MM.1S (cell line): ENCODE results near the gene RPS19BP1.

ENCODE experiments used
- DNase-seq: peaks from one replicate; pipeline ENCODE4 v3.0.0-alpha.2; 2015
- H2AFZ ChIP-seq: fragments of 300-600 bp; sonication (generic); 2 replicates; pipeline ENCODE4 v1.6.0; 2016; ENCODE audit warnings: antibody characterized with exemption, low read length
- H3F3A ChIP-seq: fragments of 300-600 bp; sonication (generic); 2 replicates; pipeline ENCODE4 v1.6.1; 2016; ENCODE audit warnings: mild to moderate bottlenecking, antibody characterized with exemption, low read length, moderate library complexity, mixed read lengths; ENCODE audit not compliant: insufficient read depth
- H3K27ac ChIP-seq: fragments of 300-600 bp; sonication (generic); 2 replicates; pipeline ENCODE4 v1.5.1; 2016; ENCODE audit warnings: mild to moderate bottlenecking, low read length
- H3K27me3 ChIP-seq: fragments of 300-600 bp; sonication (generic); replicated peaks from 2 replicates; pipeline ENCODE4 v1.6.0; 2016; ENCODE audit warnings: low read length; ENCODE audit not compliant: insufficient read depth
- H3K36me3 ChIP-seq: fragments of 300-600 bp; sonication (generic); replicated peaks from 2 replicates; pipeline ENCODE4 v1.6.1; 2016; ENCODE audit warnings: mild to moderate bottlenecking, low read length, mixed read lengths; ENCODE audit not compliant: insufficient read depth
- H3K4me1 ChIP-seq: fragments of 300-600 bp; sonication (generic); 2 replicates; pipeline ENCODE4 v1.6.1; 2016; ENCODE audit warnings: low read length, mixed read lengths
- H3K4me2 ChIP-seq: fragments of 300-600 bp; sonication (generic); 2 replicates; pipeline ENCODE4 v1.6.0; 2016; ENCODE audit warnings: low read depth, low read length
- H3K4me3 ChIP-seq: fragments of 300-600 bp; sonication (generic); 2 replicates; pipeline ENCODE4 v1.5.1; 2016; ENCODE audit warnings: low read length, mixed read lengths
- H3K79me2 ChIP-seq: fragments of 300-600 bp; sonication (generic); 2 replicates; pipeline ENCODE4 v1.6.1; 2016; ENCODE audit warnings: mixed run types, low read length, mixed read lengths
- H3K9ac ChIP-seq: fragments of 300-600 bp; sonication (generic); 2 replicates; pipeline ENCODE4 v1.6.1; 2016; ENCODE audit warnings: low read length, mixed read lengths
- H3K9me2 ChIP-seq: fragments of 300-600 bp; sonication (generic); replicated peaks from 2 replicates; pipeline ENCODE4 v1.6.1; 2016; ENCODE audit warnings: mild to moderate bottlenecking, low read length, mixed read lengths; ENCODE audit not compliant: insufficient read depth
- H3K9me3 ChIP-seq: fragments of 300-600 bp; sonication (generic); replicated peaks from 2 replicates; pipeline ENCODE4 v1.6.1; 2016; ENCODE audit warnings: mild to moderate bottlenecking, low read length, mixed read lengths; ENCODE audit not compliant: insufficient read depth
- H4K20me1 ChIP-seq: fragments of 300-600 bp; sonication (generic); 2 replicates; pipeline ENCODE4 v1.6.1; 2016; ENCODE audit warnings: mild to moderate bottlenecking, low read length, moderate library complexity, mixed read lengths; ENCODE audit not compliant: insufficient read depth
- CTCF ChIP-seq: fragments of 300-600 bp; sonication (generic); IDR thresholded peaks from 2 replicates; pipeline ENCODE4 v1.5.1; 2016; ENCODE audit warnings: antibody characterized with exemption, low read length, mixed read lengths
- EZH2 ChIP-seq: fragments of 300-600 bp; sonication (generic); optimal IDR thresholded peaks from 2 replicates; pipeline ENCODE3; 2017; ENCODE audit warnings: low read depth, mild to moderate bottlenecking, antibody characterized with exemption, low read length, mixed read lengths
- EZH2phosphoT487 ChIP-seq: fragments of 300-600 bp; sonication (generic); IDR thresholded peaks from 2 replicates; pipeline ENCODE4 v1.6.1; 2018; ENCODE audit warnings: antibody characterized with exemption, low read length

The RPS19BP1 gene

GRCh38 chr22:39574779-39575551 is 42.4 kb upstream of the RPS19BP1 start:
- Histone ChIP-seq H3K27me3 (peaks cover 65% of the 10 kb centered on the region), H2AFZ (no peak overlapping the region), H3K9ac (no peak overlapping the region), H3K36me3 (no peaks in the 10 kb centered on the region), H3K9me2 (no peaks in the 10 kb centered on the region), H3F3A (no peaks in the 10 kb centered on the region), H3K4me3 (no peak overlapping the region), H3K4me1 (no peaks in the 10 kb centered on the region), H3K4me2 (no peak overlapping the region), H3K9me3 (no peaks in the 10 kb centered on the region), H3K79me2 (no peaks in the 10 kb centered on the region), H3K27ac (no peak overlapping the region), H4K20me1 (no peaks in the 10 kb centered on the region)
- TF ChIP-seq EZH2phosphoT487 (no peak), CTCF (no peak), EZH2 (no peak)
- DNase-seq = no peak

- H3K36me3 ChIP-seq = no peaks in the 10 kb centered on the region
- H3K27ac ChIP-seq = no peak overlapping the region
- DNase-seq = no peak
- no peaks in the 10 kb centered on the region for H3K9me2 ChIP-seq
- TF ChIP-seq EZH2phosphoT487 (no peak), CTCF (no peak), EZH2 (no peak)
- no peak overlapping the region for H3K4me3 ChIP-seq
- no peaks in the 10 kb centered on the region for H3K79me2 ChIP-seq
- no peak overlapping the region for H3K9ac ChIP-seq
- H3K4me2 ChIP-seq = no peak overlapping the region
- no peak overlapping the region for H2AFZ ChIP-seq
- no peaks in the 10 kb centered on the region for H3K9me3 ChIP-seq
- H3K4me1 ChIP-seq = peaks cover 13% of the 10 kb centered on the region
- peaks cover 31% of the 10 kb centered on the region for H3K27me3 ChIP-seq
- no peaks in the 10 kb centered on the region for H4K20me1 ChIP-seq
- H3F3A ChIP-seq = no peaks in the 10 kb centered on the region
Measured at GRCh38 chr22:39571538-39571937, 39.0 kb upstream of the RPS19BP1 start.

- no peak for DNase-seq
- Histone ChIP-seq H3K9me3 (no peaks in the 10 kb centered on the region), H4K20me1 (no peaks in the 10 kb centered on the region), H3K4me2 (no peak within 1 kb of the TSS), H3F3A (no peaks in the 10 kb centered on the region), H3K27ac (no peak within 1 kb of the TSS), H3K9me2 (no peaks in the 10 kb centered on the region), H3K79me2 (no peaks in the 10 kb centered on the region), H3K9ac (no peak within 1 kb of the TSS), H3K4me1 (peaks cover 13% of the 10 kb centered on the region), H3K4me3 (no peak within 1 kb of the TSS), H3K27me3 (peaks cover 22% of the 10 kb centered on the region), H3K36me3 (no peaks in the 10 kb centered on the region), H2AFZ (no peak within 1 kb of the TSS)
- TF ChIP-seq EZH2 (no peak), EZH2phosphoT487 (no peak), CTCF (no peak)
Measured at GRCh38 chr22:39570665-39571064, 38.1 kb upstream of the RPS19BP1 start, which contains the start of gene CACNA1I. Gene CACNA1I (plus strand): TSS chr22:39570753. CDS start chr22:39570753, 0 bp downstream.
